GM23248 (cell line): ENCODE measurements around the gene ANKRD63. TPM values are rescaled to one million over a fixed set of nuclear protein-coding genes. Genes with fewer than 3 reads are reported as not detected.

Source experiments
- DNase-seq: peaks from one replicate; pipeline ENCODE4 v3.0.0-alpha.2; 2015
- H2AFZ ChIP-seq: fragments of 200-600 bp; sonication (generic); 2 replicates; pipeline ENCODE4 v1.6.1; 2016; ENCODE audit warnings: antibody characterized with exemption
- H3F3A ChIP-seq: fragments of 200-600 bp; sonication (generic); 2 replicates; pipeline ENCODE4 v1.6.1; 2016; ENCODE audit warnings: mild to moderate bottlenecking, antibody characterized with exemption, mixed run types; ENCODE audit not compliant: insufficient read depth
- H3K27ac ChIP-seq: fragments of 200-600 bp; sonication (generic); 2 replicates; pipeline ENCODE4 v1.5.1; 2016; ENCODE audit warnings: mild to moderate bottlenecking
- H3K27me3 ChIP-seq: fragments of 200-600 bp; sonication (generic); replicated peaks from 2 replicates; pipeline ENCODE4 v1.6.1; 2016; ENCODE audit warnings: mild to moderate bottlenecking; ENCODE audit not compliant: insufficient read depth
- H3K36me3 ChIP-seq: fragments of 200-600 bp; sonication (generic); 2 replicates; pipeline ENCODE4 v1.6.1; 2016; ENCODE audit warnings: low read depth, mild to moderate bottlenecking
- H3K4me1 ChIP-seq: fragments of 200-600 bp; sonication (generic); 2 replicates; pipeline ENCODE4 v1.6.1; 2016; ENCODE audit warnings: mild to moderate bottlenecking; ENCODE audit not compliant: insufficient read depth
- H3K4me2 ChIP-seq: fragments of 200-600 bp; sonication (generic); one replicate; pipeline ENCODE4 v1.6.1; 2016; ENCODE audit warnings: mild to moderate bottlenecking; ENCODE audit not compliant: unreplicated experiment
- H3K4me3 ChIP-seq: fragments of 200-600 bp; sonication (generic); 2 replicates; pipeline ENCODE4 v1.5.1; 2016; ENCODE audit warnings: mild to moderate bottlenecking
- H3K79me2 ChIP-seq: fragments of 200-600 bp; sonication (generic); 2 replicates; pipeline ENCODE4 v1.6.1; 2016; ENCODE audit warnings: mild to moderate bottlenecking; ENCODE audit not compliant: insufficient read depth
- H3K9ac ChIP-seq: fragments of 200-600 bp; sonication (generic); 2 replicates; pipeline ENCODE4 v1.6.1; 2016; ENCODE audit warnings: mild to moderate bottlenecking
- H3K9me2 ChIP-seq: fragments of 200-600 bp; sonication (generic); 2 replicates; pipeline ENCODE4 v1.6.1; 2016; ENCODE audit warnings: mixed run types, mild to moderate bottlenecking, moderate library complexity; ENCODE audit not compliant: insufficient read depth
- H3K9me3 ChIP-seq: fragments of 200-600 bp; sonication (generic); one replicate; pipeline ENCODE4 v1.6.1; 2017; ENCODE audit warnings: low read depth
- H4K20me1 ChIP-seq: fragments of 200-600 bp; sonication (generic); 2 replicates; pipeline ENCODE4 v1.6.0; 2016; ENCODE audit not compliant: insufficient read depth
- EZH2 ChIP-seq: fragments of 200-600 bp; sonication (generic); IDR thresholded peaks from 2 replicates; pipeline ENCODE4 v1.6.1; 2018; ENCODE audit warnings: antibody characterized with exemption, mild to moderate bottlenecking; ENCODE audit not compliant: insufficient read depth, poor library complexity, severe bottlenecking
- EZH2phosphoT487 ChIP-seq: fragments of 200-600 bp; sonication (generic); IDR thresholded peaks from 2 replicates; pipeline ENCODE4 v1.6.1; 2018; ENCODE audit warnings: antibody characterized with exemption, moderate library complexity, mild to moderate bottlenecking, low read depth; ENCODE audit not compliant: insufficient read depth
- WGBS, 2 experiments: methylation state at CpG; one replicate each; pipeline ENCODE4 v1.1.6; 2015 to 2017; ENCODE audit warnings: low lambda C conversion rate in 2 of 2, low coverage in 1 of 2; ENCODE audit errors: missing lambda C conversion rate in 2 of 2; 5-methylcytosine and 5-hydroxymethylcytosine counted together
- in situ Hi-C: fragments of 300-500 bp; cut with MboI; formaldehyde crosslinking; loops from 2 replicates; pipeline ENCODE4 v1.15.0; 2020
- polyA plus RNA-seq: library from polyadenylated mRNA; unstranded; fragments of >200 nt; fragmentation: Nextera tagmentation; extraction: Ambion mirVana; gene quantifications from 2 replicates; pipeline ENCODE4 v1.2.1, GENCODE V29; 2016
- total RNA-seq: library from RNA; depleted of rRNA; stranded (reverse); fragments of >200 nt; shearing (Covaris generic); gene quantifications from 2 replicates; pipeline ENCODE4 v1.2.3, GENCODE V29; 2014; rRNA removed

ANKRD63 gene
- total RNA-seq (not detected in 2 replicates), polyA plus RNA-seq (not detected in 2 replicates)

DNA sequence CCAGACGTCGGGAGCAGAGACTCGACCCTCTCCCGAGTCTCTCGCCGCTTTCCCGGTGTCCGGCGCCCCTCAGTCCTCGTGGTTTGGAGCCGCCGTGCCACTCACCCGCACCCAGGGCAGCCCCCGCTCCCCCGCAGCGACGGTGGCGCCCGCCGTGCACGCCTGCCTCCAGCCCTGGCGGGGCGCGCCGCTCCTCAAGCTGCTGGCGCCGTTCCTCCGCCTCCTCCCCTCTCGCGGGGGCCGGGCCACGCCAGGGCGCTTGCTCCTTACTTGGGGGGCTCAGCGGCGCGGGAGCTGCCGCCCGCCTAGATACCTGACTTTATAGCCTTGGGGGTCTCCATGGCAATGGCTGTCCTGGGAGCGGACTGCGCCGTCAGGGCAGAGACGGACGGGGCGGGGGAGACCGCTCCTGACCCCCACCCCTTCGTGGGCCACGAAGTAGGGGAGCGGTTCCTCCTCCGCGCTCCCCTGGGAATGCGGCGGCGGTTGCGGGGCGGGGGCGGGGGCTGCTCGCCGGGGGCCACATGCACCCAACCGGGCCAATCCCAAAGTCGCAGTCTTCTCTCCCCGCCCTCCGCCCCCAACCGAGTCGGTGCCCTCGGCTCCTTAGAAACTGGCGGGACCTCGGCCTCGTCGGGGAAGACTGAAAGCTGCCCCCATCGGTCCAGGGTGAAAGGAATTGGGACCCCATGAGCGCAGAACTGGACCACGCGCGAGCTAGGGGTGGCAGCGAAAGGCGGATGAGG is at the start of gene ANKRD63:
Gene ANKRD63, minus strand, starts transcription at position 196 of the 746 bp plus-strand sequence. CDS start 478 bp downstream, outside the sequence.
- peaks cover 14% of the 10 kb centered on the region; the same call in 1 of the 2 replicates for H3F3A ChIP-seq
- H3K4me1 ChIP-seq, result peaks cover 17% of the 10 kb centered on the region
- no peaks in the 10 kb centered on the region for H3K9me3 ChIP-seq
- 7 to 10% methylated on average over 38 to 70 of the region's 76 CpGs for WGBS, 2 experiments
- H3K36me3 ChIP-seq, result no peaks in the 10 kb centered on the region
- no peaks in the 10 kb centered on the region for H3K9me2 ChIP-seq
- no peak within 1 kb of the TSS for H3K9ac ChIP-seq
- H3K4me2 ChIP-seq, result peak within 1 kb of the TSS; percentile 43
- in situ Hi-C loops, result no loop called here
- no peaks in the 10 kb centered on the region for H3K79me2 ChIP-seq
- no peak within 1 kb of the TSS for H3K27ac ChIP-seq
- peak; percentile 60 for DNase-seq
- peak; percentile 39; the same call in 1 of the 2 replicates for TF ChIP-seq EZH2phosphoT487
- TF ChIP-seq EZH2, result peak; percentile 74
- H3K4me3 ChIP-seq, result peak within 1 kb of the TSS; percentile 58
- peaks cover 33% of the 10 kb centered on the region for H3K27me3 ChIP-seq
- no peaks in the 10 kb centered on the region for H4K20me1 ChIP-seq
- H2AFZ ChIP-seq, result peak within 1 kb of the TSS; percentile 72

DNA sequence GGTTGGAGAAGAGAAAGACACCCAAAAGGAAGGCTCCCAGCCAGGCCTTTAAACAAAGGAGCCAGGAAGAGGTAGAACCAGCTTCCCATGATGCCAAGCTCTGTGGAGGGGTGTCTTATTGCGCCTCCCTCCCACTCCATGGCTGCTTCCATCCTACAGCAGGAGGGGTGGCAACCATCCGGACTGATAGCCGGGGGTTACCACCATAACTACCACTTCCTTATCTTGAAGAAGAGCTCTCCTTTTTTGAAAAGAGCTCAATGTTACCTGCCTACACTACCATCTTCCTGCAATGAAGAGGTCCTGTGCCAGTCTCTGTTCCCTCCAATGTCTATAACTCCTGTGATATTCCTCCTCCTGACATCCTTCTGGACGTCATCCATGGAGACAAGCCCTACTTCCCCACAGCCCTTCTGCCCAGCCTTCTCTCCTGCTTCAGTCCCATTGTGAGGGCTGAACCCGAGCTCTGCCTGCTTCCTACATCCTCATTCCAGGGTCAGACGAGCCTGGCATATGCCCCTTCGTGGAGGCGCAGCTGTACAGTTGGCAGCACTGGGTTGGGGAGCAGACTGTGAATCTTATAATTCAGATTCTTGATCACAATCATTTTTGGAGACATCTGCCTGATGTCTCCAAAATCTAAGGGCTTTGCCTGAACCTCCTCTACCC is 49.4 kb upstream of the ANKRD63 start:
- Histone ChIP-seq H3K9me2 (no peaks in the 10 kb centered on the region), H3K36me3 (peaks cover 7% of the 10 kb centered on the region; the same call in 1 of the 2 replicates), H3K9ac (no peak overlapping the region), H3K27me3 (no peaks in the 10 kb centered on the region), H3K4me3 (no peak overlapping the region), H3K79me2 (0 out of 2 replicates have a peak, but pooled peaks cover 6% of the 10 kb centered on the region), H3K27ac (no peak overlapping the region), H2AFZ (no peak overlapping the region), H4K20me1 (no peaks in the 10 kb centered on the region), H3K4me2 (no peak overlapping the region), H3F3A (peaks cover 41% of the 10 kb centered on the region), H3K9me3 (no peaks in the 10 kb centered on the region), H3K4me1 (peaks cover 34% of the 10 kb centered on the region)
- no peak for DNase-seq
- WGBS, 2 experiments, result 58 to 64% methylated on average over 8 of the region's 8 CpGs
- in situ Hi-C loops, result no loop called here
- TF ChIP-seq EZH2 (no peak), EZH2phosphoT487 (no peak)

- Histone ChIP-seq H3K9ac (no peak overlapping the region), H3K27ac (no peak overlapping the region), H3K4me3 (no peak overlapping the region), H3F3A (peaks cover 41% of the 10 kb centered on the region), H3K9me3 (no peaks in the 10 kb centered on the region), H3K4me1 (peaks cover 38% of the 10 kb centered on the region), H3K79me2 (peaks cover 2% of the 10 kb centered on the region; the same call in 1 of the 2 replicates), H3K4me2 (no peak overlapping the region), H3K9me2 (no peaks in the 10 kb centered on the region), H3K27me3 (no peaks in the 10 kb centered on the region), H4K20me1 (no peaks in the 10 kb centered on the region), H3K36me3 (peaks cover under 1% of the 10 kb centered on the region; the same call in 1 of the 2 replicates), H2AFZ (no peak overlapping the region)
- DNase-seq, result no peak
- no peak for TF ChIP-seq EZH2
- no peak for TF ChIP-seq EZH2phosphoT487
- 81 to 85% methylated on average over 7 of the region's 7 CpGs for WGBS, 2 experiments
- in situ Hi-C loops, result no loop called here
Measured at GRCh38 chr15:40331637-40332036, 48.8 kb upstream of the ANKRD63 start.

GRCh38 chr15:40331026-40331425 is 48.2 kb upstream of the ANKRD63 start:
- H2AFZ ChIP-seq, result no peak overlapping the region
- H4K20me1 ChIP-seq, result no peaks in the 10 kb centered on the region
- H3K27ac ChIP-seq, result peak overlapping the region; percentile 50
- H3K4me2 ChIP-seq, result no peak overlapping the region
- no peaks in the 10 kb centered on the region; the same call in 1 of the 2 replicates for H3K36me3 ChIP-seq
- TF ChIP-seq EZH2 (no peak), EZH2phosphoT487 (no peak)
- H3K9ac ChIP-seq, result no peak overlapping the region
- H3K4me3 ChIP-seq, result no peak overlapping the region
- no peaks in the 10 kb centered on the region for H3K27me3 ChIP-seq
- H3K9me2 ChIP-seq, result no peaks in the 10 kb centered on the region
- no peak for DNase-seq
- H3F3A ChIP-seq, result peaks cover 41% of the 10 kb centered on the region
- peaks cover 8% of the 10 kb centered on the region for H3K79me2 ChIP-seq
- H3K9me3 ChIP-seq, result no peaks in the 10 kb centered on the region
- WGBS, 2 experiments, result 91% methylated on average over 7 of the region's 7 CpGs
- in situ Hi-C loops, result no loop called here
- H3K4me1 ChIP-seq, result peaks cover 41% of the 10 kb centered on the region
